HL-60 (cell line): Measurements from ENCODE around the gene FILIP1L.

Source experiments
- GABPA ChIP-seq: IDR thresholded peaks from 2 replicates; pipeline ENCODE4 v1.6.1; 2012; ENCODE audit warnings: low read depth
- POLR2AphosphoS5 ChIP-seq: IDR thresholded peaks from 2 replicates; pipeline ENCODE4 v1.6.1; 2012; ENCODE audit warnings: low read depth
- SPI1 ChIP-seq: IDR thresholded peaks from 2 replicates; pipeline ENCODE4 v1.6.1; 2012; ENCODE audit warnings: low read depth, mild to moderate bottlenecking, borderline replicate concordance
- TF ChIP-seq, protein P1 (sequence below): IDR thresholded peaks from one replicate; pipeline ENCODE4 v1.5.1; 2011; ENCODE audit warnings: low read length, control low read depth, inconsistent platforms; ENCODE audit not compliant: insufficient read depth
- TF ChIP-seq, protein P2 (sequence below): IDR thresholded peaks from 2 replicates; pipeline ENCODE4 v1.6.1; 2012; ENCODE audit warnings: low read depth; ENCODE audit not compliant: insufficient replicate concordance

DNA sequence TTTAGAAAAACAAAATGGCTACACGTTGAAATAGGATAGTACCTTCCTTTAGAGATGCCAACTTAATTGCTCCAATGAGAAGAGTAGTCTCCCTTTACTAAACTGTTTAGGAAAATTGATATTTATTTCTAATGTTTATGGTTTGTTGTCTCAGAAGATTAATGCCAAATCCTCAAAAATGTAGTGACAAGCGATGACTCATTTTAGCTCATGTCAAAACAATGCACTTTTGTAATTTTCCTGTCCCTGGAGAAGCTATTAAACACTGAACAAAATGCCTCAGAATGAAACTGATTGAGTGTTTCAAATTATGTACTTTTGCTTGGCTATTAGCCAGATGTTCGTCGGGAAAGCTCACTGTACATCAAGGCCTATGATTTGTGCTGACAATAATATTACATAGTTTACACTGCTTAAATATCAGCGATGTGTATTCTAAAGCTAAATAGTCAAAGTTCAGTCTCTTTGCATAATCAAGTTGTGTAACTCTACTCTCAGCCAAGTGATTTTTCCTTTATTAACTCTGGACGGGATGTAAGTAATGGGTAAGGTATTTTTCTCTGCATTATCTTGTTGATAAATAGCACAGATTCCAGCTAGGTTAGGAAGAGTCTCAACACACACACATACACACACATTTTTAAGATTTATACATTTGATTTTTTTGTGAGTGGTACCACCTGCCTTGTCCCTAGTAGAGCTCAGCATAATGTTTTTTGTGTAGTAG is 212.9 kb downstream of the FILIP1L start:
- TF ChIP-seq, protein P1, sequence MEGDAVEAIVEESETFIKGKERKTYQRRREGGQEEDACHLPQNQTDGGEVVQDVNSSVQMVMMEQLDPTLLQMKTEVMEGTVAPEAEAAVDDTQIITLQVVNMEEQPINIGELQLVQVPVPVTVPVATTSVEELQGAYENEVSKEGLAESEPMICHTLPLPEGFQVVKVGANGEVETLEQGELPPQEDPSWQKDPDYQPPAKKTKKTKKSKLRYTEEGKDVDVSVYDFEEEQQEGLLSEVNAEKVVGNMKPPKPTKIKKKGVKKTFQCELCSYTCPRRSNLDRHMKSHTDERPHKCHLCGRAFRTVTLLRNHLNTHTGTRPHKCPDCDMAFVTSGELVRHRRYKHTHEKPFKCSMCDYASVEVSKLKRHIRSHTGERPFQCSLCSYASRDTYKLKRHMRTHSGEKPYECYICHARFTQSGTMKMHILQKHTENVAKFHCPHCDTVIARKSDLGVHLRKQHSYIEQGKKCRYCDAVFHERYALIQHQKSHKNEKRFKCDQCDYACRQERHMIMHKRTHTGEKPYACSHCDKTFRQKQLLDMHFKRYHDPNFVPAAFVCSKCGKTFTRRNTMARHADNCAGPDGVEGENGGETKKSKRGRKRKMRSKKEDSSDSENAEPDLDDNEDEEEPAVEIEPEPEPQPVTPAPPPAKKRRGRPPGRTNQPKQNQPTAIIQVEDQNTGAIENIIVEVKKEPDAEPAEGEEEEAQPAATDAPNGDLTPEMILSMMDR = no peak
- no peak for TF ChIP-seq POLR2AphosphoS5
- no peak for TF ChIP-seq GABPA
- TF ChIP-seq, protein P2, sequence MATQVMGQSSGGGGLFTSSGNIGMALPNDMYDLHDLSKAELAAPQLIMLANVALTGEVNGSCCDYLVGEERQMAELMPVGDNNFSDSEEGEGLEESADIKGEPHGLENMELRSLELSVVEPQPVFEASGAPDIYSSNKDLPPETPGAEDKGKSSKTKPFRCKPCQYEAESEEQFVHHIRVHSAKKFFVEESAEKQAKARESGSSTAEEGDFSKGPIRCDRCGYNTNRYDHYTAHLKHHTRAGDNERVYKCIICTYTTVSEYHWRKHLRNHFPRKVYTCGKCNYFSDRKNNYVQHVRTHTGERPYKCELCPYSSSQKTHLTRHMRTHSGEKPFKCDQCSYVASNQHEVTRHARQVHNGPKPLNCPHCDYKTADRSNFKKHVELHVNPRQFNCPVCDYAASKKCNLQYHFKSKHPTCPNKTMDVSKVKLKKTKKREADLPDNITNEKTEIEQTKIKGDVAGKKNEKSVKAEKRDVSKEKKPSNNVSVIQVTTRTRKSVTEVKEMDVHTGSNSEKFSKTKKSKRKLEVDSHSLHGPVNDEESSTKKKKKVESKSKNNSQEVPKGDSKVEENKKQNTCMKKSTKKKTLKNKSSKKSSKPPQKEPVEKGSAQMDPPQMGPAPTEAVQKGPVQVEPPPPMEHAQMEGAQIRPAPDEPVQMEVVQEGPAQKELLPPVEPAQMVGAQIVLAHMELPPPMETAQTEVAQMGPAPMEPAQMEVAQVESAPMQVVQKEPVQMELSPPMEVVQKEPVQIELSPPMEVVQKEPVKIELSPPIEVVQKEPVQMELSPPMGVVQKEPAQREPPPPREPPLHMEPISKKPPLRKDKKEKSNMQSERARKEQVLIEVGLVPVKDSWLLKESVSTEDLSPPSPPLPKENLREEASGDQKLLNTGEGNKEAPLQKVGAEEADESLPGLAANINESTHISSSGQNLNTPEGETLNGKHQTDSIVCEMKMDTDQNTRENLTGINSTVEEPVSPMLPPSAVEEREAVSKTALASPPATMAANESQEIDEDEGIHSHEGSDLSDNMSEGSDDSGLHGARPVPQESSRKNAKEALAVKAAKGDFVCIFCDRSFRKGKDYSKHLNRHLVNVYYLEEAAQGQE = no peak
- no peak for TF ChIP-seq SPI1
